Coronary artery (tissue), 2 donors: Measurements from ENCODE around the gene XRCC5.

Source experiments
- DNase-seq: peaks from one replicate; pipeline ENCODE4 v3.0.0-alpha.2; 2017; ENCODE audit warnings: low spot score
- H3K27ac ChIP-seq, 2 donors: fragments of 200-600 bp; sonication (generic); one replicate each; pipeline ENCODE4 v1.5.1; 2016 to 2019
- H3K4me3 ChIP-seq: fragments of 200-600 bp; sonication (generic); 2 replicates; pipeline ENCODE4 v1.5.1; 2016; ENCODE audit warnings: mild to moderate bottlenecking, moderate library complexity
- CTCF ChIP-seq: fragments of 200-600 bp; sonication (generic); IDR thresholded peaks from one replicate; pipeline ENCODE4 v1.5.1; 2019; ENCODE audit warnings: antibody characterized with exemption

Gene XRCC5

GRCh38 chr2:216181953-216182461 lies 72.9 kb downstream of the XRCC5 start:
- TF ChIP-seq CTCF, result no peak
- H3K4me3 ChIP-seq, result no peak overlapping the region
- no peak for DNase-seq
- no peak overlapping the region for H3K27ac ChIP-seq

- no peak for TF ChIP-seq CTCF
- DNase-seq, result no peak
- Histone ChIP-seq H3K27ac (no peak overlapping the region), H3K4me3 (no peak overlapping the region)
Measured at GRCh38 chr2:216183462-216183861, 74.3 kb downstream of the XRCC5 start.

- no peak for TF ChIP-seq CTCF
- DNase-seq, result no peak
- Histone ChIP-seq H3K4me3 (no peak overlapping the region), H3K27ac (no peak overlapping the region)
Measured at GRCh38 chr2:216188559-216188850, 79.4 kb downstream of the XRCC5 start.

GRCh38 chr2:216188956-216189355 lies 79.8 kb downstream of the XRCC5 start:
- H3K27ac ChIP-seq, result no peak overlapping the region
- TF ChIP-seq CTCF, result no peak

GRCh38 chr2:216189410-216189809 lies 80.3 kb downstream of the XRCC5 start:
- H3K27ac ChIP-seq, result no peak overlapping the region
- H3K4me3 ChIP-seq, result no peak overlapping the region
- no peak for DNase-seq
- no peak for TF ChIP-seq CTCF

More at GRCh38 chr2:216188956-216189355, 79.8 kb downstream of the XRCC5 start:
- H3K4me3 ChIP-seq, result no peak overlapping the region
- no peak for DNase-seq

- no peak for TF ChIP-seq CTCF
- DNase-seq, result no peak
- no peak overlapping the region for H3K4me3 ChIP-seq
- H3K27ac ChIP-seq, result no peak overlapping the region
Measured at GRCh38 chr2:216192181-216192580, 83.0 kb downstream of the XRCC5 start.

- H3K27ac ChIP-seq, result no peak overlapping the region
- DNase-seq, result no peak
- H3K4me3 ChIP-seq, result no peak overlapping the region
- no peak for TF ChIP-seq CTCF
Measured at GRCh38 chr2:216192931-216193330, 83.8 kb downstream of the XRCC5 start.
